Measurements from ENCODE around the gene PGAP3.

DNA sequence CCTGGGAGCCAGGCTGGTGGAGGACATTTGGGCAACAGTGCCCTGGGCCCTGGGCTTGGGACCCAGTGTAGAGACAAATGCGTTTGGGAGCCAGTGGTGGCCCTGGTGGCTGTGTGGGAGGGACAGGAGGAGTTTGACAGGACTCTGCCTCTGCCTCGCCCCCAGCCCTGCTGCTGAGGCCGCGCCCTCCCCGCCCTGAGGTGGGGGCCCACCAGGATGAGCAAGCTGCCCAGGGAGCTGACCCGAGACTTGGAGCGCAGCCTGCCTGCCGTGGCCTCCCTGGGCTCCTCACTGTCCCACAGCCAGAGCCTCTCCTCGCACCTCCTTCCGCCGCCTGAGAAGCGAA lies 34.6 kb downstream of the PGAP3 start:
- TF ChIP-seq, protein P1, sequence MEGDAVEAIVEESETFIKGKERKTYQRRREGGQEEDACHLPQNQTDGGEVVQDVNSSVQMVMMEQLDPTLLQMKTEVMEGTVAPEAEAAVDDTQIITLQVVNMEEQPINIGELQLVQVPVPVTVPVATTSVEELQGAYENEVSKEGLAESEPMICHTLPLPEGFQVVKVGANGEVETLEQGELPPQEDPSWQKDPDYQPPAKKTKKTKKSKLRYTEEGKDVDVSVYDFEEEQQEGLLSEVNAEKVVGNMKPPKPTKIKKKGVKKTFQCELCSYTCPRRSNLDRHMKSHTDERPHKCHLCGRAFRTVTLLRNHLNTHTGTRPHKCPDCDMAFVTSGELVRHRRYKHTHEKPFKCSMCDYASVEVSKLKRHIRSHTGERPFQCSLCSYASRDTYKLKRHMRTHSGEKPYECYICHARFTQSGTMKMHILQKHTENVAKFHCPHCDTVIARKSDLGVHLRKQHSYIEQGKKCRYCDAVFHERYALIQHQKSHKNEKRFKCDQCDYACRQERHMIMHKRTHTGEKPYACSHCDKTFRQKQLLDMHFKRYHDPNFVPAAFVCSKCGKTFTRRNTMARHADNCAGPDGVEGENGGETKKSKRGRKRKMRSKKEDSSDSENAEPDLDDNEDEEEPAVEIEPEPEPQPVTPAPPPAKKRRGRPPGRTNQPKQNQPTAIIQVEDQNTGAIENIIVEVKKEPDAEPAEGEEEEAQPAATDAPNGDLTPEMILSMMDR (IDR thresholded peaks at IDR 0.05) = no peak
- TF ChIP-seq POLR2A (IDR thresholded peaks at IDR 0.05) = no peak
